OCI-M1 (cell line): ENCODE results near the gene USP21.

Experiments
- DNase-seq: peaks from one replicate; lab custom pipeline; 2025; lab: John Stamatoyannopoulos, UW

The USP21 gene

DNA sequence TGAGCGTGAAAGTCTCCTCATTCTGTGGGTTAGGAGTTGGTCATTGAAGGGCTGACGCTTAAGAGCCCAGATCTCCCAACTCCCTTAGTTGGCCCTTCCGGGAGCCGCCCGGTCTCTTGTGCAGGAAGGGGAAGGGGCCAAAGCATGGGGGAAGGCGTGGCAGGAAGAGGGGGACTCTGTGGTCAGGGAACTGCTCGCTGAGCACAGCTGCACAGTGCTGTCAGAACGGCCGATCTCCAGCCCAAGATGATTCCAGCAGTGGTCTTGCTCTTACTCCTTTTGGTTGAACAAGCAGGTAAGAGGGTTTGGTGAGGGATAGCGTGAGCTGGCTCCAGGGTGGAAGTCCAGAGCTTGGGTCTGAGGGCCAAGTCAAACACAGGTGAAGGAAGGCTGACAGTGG lies 55.8 kb downstream of the USP21 start, which contains the start of gene FCER1G:
TSS of gene FCER1G (plus strand) at position 220 of the 400 bp plus-strand sequence. CDS start at position 247, 27 bp downstream.
- DNase-seq, result no peak
